ENCODE measurements around the gene PRUNE2. TPM values are rescaled to one million over a fixed set of nuclear protein-coding genes. Genes with fewer than 3 reads are reported as not detected.

Gene PRUNE2
- total and polyA plus RNA-seq, 4 donors: 1.3 to 4.5 (median 1.6) TPM

GRCh38 chr9:76943054-76943453, 37.1 kb upstream of the PRUNE2 start:
- no peaks in the 10 kb centered on the region for H3K36me3 ChIP-seq (ENCODE audit: control insufficient read depth in 4 of 4, insufficient read depth in 3 of 4, low read depth in 1 of 4, low read length in 3 of 4)
- no peak for DNase-seq (ENCODE audit: low spot score)
- no peak overlapping the region for H3K27ac ChIP-seq (ENCODE audit: low read depth in 1 of 2, low read length in 2 of 2)
- no peak for TF ChIP-seq EGR1 (IDR thresholded peaks at IDR 0.05; ENCODE audit: low read depth in 2 of 2)
- TF ChIP-seq JUND (IDR thresholded peaks at IDR 0.05): no peak
- no peak for TF ChIP-seq RXRA (IDR thresholded peaks at IDR 0.05)
- TF ChIP-seq TAF1 (conservative IDR thresholded peaks at IDR 0.05): no peak
- TF ChIP-seq, protein P1, sequence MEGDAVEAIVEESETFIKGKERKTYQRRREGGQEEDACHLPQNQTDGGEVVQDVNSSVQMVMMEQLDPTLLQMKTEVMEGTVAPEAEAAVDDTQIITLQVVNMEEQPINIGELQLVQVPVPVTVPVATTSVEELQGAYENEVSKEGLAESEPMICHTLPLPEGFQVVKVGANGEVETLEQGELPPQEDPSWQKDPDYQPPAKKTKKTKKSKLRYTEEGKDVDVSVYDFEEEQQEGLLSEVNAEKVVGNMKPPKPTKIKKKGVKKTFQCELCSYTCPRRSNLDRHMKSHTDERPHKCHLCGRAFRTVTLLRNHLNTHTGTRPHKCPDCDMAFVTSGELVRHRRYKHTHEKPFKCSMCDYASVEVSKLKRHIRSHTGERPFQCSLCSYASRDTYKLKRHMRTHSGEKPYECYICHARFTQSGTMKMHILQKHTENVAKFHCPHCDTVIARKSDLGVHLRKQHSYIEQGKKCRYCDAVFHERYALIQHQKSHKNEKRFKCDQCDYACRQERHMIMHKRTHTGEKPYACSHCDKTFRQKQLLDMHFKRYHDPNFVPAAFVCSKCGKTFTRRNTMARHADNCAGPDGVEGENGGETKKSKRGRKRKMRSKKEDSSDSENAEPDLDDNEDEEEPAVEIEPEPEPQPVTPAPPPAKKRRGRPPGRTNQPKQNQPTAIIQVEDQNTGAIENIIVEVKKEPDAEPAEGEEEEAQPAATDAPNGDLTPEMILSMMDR (IDR thresholded peaks at IDR 0.05; ENCODE audit: low read depth, low read length, missing input control): no peak
- TF ChIP-seq, protein P2, sequence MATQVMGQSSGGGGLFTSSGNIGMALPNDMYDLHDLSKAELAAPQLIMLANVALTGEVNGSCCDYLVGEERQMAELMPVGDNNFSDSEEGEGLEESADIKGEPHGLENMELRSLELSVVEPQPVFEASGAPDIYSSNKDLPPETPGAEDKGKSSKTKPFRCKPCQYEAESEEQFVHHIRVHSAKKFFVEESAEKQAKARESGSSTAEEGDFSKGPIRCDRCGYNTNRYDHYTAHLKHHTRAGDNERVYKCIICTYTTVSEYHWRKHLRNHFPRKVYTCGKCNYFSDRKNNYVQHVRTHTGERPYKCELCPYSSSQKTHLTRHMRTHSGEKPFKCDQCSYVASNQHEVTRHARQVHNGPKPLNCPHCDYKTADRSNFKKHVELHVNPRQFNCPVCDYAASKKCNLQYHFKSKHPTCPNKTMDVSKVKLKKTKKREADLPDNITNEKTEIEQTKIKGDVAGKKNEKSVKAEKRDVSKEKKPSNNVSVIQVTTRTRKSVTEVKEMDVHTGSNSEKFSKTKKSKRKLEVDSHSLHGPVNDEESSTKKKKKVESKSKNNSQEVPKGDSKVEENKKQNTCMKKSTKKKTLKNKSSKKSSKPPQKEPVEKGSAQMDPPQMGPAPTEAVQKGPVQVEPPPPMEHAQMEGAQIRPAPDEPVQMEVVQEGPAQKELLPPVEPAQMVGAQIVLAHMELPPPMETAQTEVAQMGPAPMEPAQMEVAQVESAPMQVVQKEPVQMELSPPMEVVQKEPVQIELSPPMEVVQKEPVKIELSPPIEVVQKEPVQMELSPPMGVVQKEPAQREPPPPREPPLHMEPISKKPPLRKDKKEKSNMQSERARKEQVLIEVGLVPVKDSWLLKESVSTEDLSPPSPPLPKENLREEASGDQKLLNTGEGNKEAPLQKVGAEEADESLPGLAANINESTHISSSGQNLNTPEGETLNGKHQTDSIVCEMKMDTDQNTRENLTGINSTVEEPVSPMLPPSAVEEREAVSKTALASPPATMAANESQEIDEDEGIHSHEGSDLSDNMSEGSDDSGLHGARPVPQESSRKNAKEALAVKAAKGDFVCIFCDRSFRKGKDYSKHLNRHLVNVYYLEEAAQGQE (IDR thresholded peaks at IDR 0.05): no peak
- TF ChIP-seq, protein P3, sequence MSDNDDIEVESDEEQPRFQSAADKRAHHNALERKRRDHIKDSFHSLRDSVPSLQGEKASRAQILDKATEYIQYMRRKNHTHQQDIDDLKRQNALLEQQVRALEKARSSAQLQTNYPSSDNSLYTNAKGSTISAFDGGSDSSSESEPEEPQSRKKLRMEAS (IDR thresholded peaks at IDR 0.05): no peak
- no peak for TF ChIP-seq GABPA (IDR thresholded peaks at IDR 0.05 in 1 of 2, conservative IDR thresholded peaks at IDR 0.05 in 1 of 2)
- TF ChIP-seq FOXA2 (IDR thresholded peaks at IDR 0.05): no peak
- no peak for TF ChIP-seq FOXA1 (IDR thresholded peaks at IDR 0.05)
- no peak for TF ChIP-seq NR2F2 (IDR thresholded peaks at IDR 0.05)
- TF ChIP-seq YY1 (IDR thresholded peaks at IDR 0.05): no peak
- no peak for TF ChIP-seq HNF4A (conservative IDR thresholded peaks at IDR 0.05)
- TF ChIP-seq, protein P4, sequence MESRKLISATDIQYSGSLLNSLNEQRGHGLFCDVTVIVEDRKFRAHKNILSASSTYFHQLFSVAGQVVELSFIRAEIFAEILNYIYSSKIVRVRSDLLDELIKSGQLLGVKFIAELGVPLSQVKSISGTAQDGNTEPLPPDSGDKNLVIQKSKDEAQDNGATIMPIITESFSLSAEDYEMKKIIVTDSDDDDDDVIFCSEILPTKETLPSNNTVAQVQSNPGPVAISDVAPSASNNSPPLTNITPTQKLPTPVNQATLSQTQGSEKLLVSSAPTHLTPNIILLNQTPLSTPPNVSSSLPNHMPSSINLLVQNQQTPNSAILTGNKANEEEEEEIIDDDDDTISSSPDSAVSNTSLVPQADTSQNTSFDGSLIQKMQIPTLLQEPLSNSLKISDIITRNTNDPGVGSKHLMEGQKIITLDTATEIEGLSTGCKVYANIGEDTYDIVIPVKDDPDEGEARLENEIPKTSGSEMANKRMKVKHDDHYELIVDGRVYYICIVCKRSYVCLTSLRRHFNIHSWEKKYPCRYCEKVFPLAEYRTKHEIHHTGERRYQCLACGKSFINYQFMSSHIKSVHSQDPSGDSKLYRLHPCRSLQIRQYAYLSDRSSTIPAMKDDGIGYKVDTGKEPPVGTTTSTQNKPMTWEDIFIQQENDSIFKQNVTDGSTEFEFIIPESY (IDR thresholded peaks at IDR 0.05): no peak
- TF ChIP-seq SP1 (IDR thresholded peaks at IDR 0.05): no peak
- TF ChIP-seq, protein P5, sequence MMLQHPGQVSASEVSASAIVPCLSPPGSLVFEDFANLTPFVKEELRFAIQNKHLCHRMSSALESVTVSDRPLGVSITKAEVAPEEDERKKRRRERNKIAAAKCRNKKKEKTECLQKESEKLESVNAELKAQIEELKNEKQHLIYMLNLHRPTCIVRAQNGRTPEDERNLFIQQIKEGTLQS (IDR thresholded peaks at IDR 0.05): no peak
- TF ChIP-seq HNF4G (IDR thresholded peaks at IDR 0.05): no peak
- TF ChIP-seq RAD21 (IDR thresholded peaks at IDR 0.05): no peak
- WGBS: 69% methylated on average over 5 of the region's 5 CpGs
- no peaks in the 10 kb centered on the region for H3K9me3 ChIP-seq (ENCODE audit: control insufficient read depth in 4 of 4, low read length in 3 of 4)
- no peak overlapping the region for H3K4me3 ChIP-seq (ENCODE audit: low read depth in 1 of 3, low read length in 3 of 3)
- no peak overlapping the region for H3K9ac ChIP-seq (ENCODE audit: low read depth in 1 of 2, low read length in 2 of 2)
- H3K27me3 ChIP-seq (ENCODE audit: control insufficient read depth in 4 of 4, insufficient read depth in 4 of 4, low read length in 3 of 4): no peaks in the 10 kb centered on the region
- H3K4me1 ChIP-seq (ENCODE audit: control insufficient read depth in 4 of 4, insufficient read depth in 4 of 4, low read length in 3 of 4): no peaks in the 10 kb centered on the region
